Neural cell (in vitro differentiated cells): ENCODE results near the gene PRKAG2. TPM values are rescaled to one million over a fixed set of nuclear protein-coding genes. Genes with fewer than 3 reads are reported as not detected.

ENCODE experiments used
- H2AFZ ChIP-seq: fragments of 200-600, 300-800 bp; sonication (generic), shearing (Covaris generic); 2 replicates; pipeline ENCODE4 v1.6.0; 2014; ENCODE audit warnings: low read depth, mild to moderate bottlenecking, antibody characterized with exemption, low read length, moderate library complexity
- H3F3A ChIP-seq: fragments of 200-600 bp; shearing (Covaris generic); 2 replicates; pipeline ENCODE4 v1.6.1; 2016; ENCODE audit warnings: mild to moderate bottlenecking, moderate library complexity, mixed read lengths, antibody characterized with exemption, low read length; ENCODE audit not compliant: insufficient read depth, poor library complexity, severe bottlenecking
- H3K27ac ChIP-seq: fragments of 200-600, 300-800 bp; sonication (generic), shearing (Covaris generic); 2 replicates; pipeline ENCODE4 v1.5.1; 2014; ENCODE audit warnings: mild to moderate bottlenecking, low read length, moderate library complexity
- H3K27me3 ChIP-seq: fragments of 300-800, 200-600 bp; sonication (generic), shearing (Covaris generic); 2 replicates; pipeline ENCODE4 v1.6.0; 2014; ENCODE audit warnings: mild to moderate bottlenecking, low read depth, low read length, moderate library complexity; ENCODE audit not compliant: insufficient read depth
- H3K36me3 ChIP-seq: fragments of 300-800, 200-600 bp; sonication (generic), shearing (Covaris generic); 2 replicates; pipeline ENCODE4 v1.5.1; 2014; ENCODE audit warnings: mild to moderate bottlenecking, antibody characterized with exemption, low read length, moderate library complexity; ENCODE audit not compliant: insufficient read depth
- H3K4me2 ChIP-seq: fragments of 300-800, 200-600 bp; sonication (generic), shearing (Covaris generic); 2 replicates; pipeline ENCODE4 v1.6.0; 2014; ENCODE audit warnings: mild to moderate bottlenecking, low read length
- H3K4me3 ChIP-seq: fragments of 300-800, 200-600 bp; sonication (generic), shearing (Covaris generic); 2 replicates; pipeline ENCODE4 v1.5.1; 2014; ENCODE audit warnings: mild to moderate bottlenecking, low read length, moderate library complexity
- H3K79me2 ChIP-seq: fragments of 200-600 bp; shearing (Covaris generic); replicated peaks from 2 replicates; pipeline ENCODE4 v1.6.0; 2014; ENCODE audit warnings: mild to moderate bottlenecking, low read length, moderate library complexity; ENCODE audit not compliant: insufficient read depth
- H3K9ac ChIP-seq: fragments of 300-800, 200-600 bp; sonication (generic), shearing (Covaris generic); 2 replicates; pipeline ENCODE4 v1.6.1; 2016; ENCODE audit warnings: mild to moderate bottlenecking, low read length, mixed read lengths
- H3K9me2 ChIP-seq: fragments of 200-600 bp; shearing (Covaris generic); 2 replicates; pipeline ENCODE4 v1.6.1; 2016; ENCODE audit warnings: mild to moderate bottlenecking, low read length, mixed read lengths; ENCODE audit not compliant: insufficient read depth
- H3K9me3 ChIP-seq: fragments of 200-600, 300-800 bp; sonication (generic), shearing (Covaris generic); 2 replicates; pipeline ENCODE4 v1.6.1; 2016; ENCODE audit warnings: mild to moderate bottlenecking, mixed run types, low read length, moderate library complexity, mixed read lengths
- H4K20me1 ChIP-seq: fragments of 200-600 bp; shearing (Covaris generic); 2 replicates; pipeline ENCODE4 v1.6.1; 2016; ENCODE audit warnings: mild to moderate bottlenecking, mixed run types; ENCODE audit not compliant: insufficient read depth
- CTCF ChIP-seq: fragments of 450-650 bp; IDR thresholded peaks from 2 replicates; pipeline ENCODE4 v1.5.1; 2014; ENCODE audit warnings: antibody characterized with exemption, mild to moderate bottlenecking, moderate library complexity; ENCODE audit not compliant: poor library complexity, severe bottlenecking
- EP300 ChIP-seq: fragments of 450-650 bp; conservative IDR thresholded peaks from 2 replicates; pipeline ENCODE4 v1.6.1; 2014; ENCODE audit warnings: antibody characterized with exemption, mild to moderate bottlenecking, moderate library complexity; ENCODE audit not compliant: poor library complexity, severe bottlenecking
- EZH2 ChIP-seq: fragments of 200-600, 300-800 bp; shearing (Covaris generic), sonication (generic); IDR thresholded peaks from 2 replicates; pipeline ENCODE4 v1.6.1; 2014; ENCODE audit warnings: antibody characterized with exemption, low read length, borderline replicate concordance, mild to moderate bottlenecking; ENCODE audit not compliant: insufficient read depth, poor library complexity, severe bottlenecking
- MXI1 ChIP-seq: fragments of 450-650 bp; conservative IDR thresholded peaks from 2 replicates; pipeline ENCODE4 v1.6.1; 2014; ENCODE audit warnings: antibody characterized with exemption, mild to moderate bottlenecking; ENCODE audit not compliant: poor library complexity, severe bottlenecking
- POLR2AphosphoS5 ChIP-seq: IDR thresholded peaks from 2 replicates; pipeline ENCODE4 v1.6.1; 2012
- RAD21 ChIP-seq: fragments of 450-650 bp; conservative IDR thresholded peaks from 2 replicates; pipeline ENCODE4 v1.6.1; 2014; ENCODE audit warnings: antibody characterized with exemption, mild to moderate bottlenecking, moderate library complexity
- REST ChIP-seq: IDR thresholded peaks from 2 replicates; pipeline ENCODE4 v1.6.1; 2012; ENCODE audit warnings: borderline replicate concordance
- SMC3 ChIP-seq: fragments of 450-650 bp; conservative IDR thresholded peaks from 2 replicates; pipeline ENCODE4 v1.6.1; 2014; ENCODE audit warnings: antibody characterized with exemption, mild to moderate bottlenecking, moderate library complexity; ENCODE audit not compliant: poor library complexity
- TAF1 ChIP-seq: IDR thresholded peaks from 2 replicates; pipeline ENCODE4 v1.6.1; 2012; ENCODE audit warnings: low read depth
- polyA plus RNA-seq: library from polyadenylated mRNA; depleted of rRNA; stranded (reverse); fragments of >200 nt; gene quantifications from 2 replicates; pipeline ENCODE4 v1.2.3, GENCODE V29; 2014

The PRKAG2 gene
- polyA plus RNA-seq, 1 donor from 2014 or later: 22.9 TPM

- H3K4me2 ChIP-seq: no peak overlapping the region
- H3K27ac ChIP-seq: no peak overlapping the region
- H3K79me2 ChIP-seq: no peaks in the 10 kb centered on the region
- H3K9ac ChIP-seq: no peak overlapping the region
- H3F3A ChIP-seq: no peaks in the 10 kb centered on the region
- H3K36me3 ChIP-seq: no peaks in the 10 kb centered on the region
- no peaks in the 10 kb centered on the region for H4K20me1 ChIP-seq
- peaks cover 4% of the 10 kb centered on the region for H3K9me3 ChIP-seq
- H3K27me3 ChIP-seq: no peaks in the 10 kb centered on the region
- H3K4me3 ChIP-seq: no peak overlapping the region
- no peak overlapping the region for H2AFZ ChIP-seq
- H3K9me2 ChIP-seq: no peaks in the 10 kb centered on the region
- TF ChIP-seq EP300: no peak
- TF ChIP-seq SMC3: no peak
- no peak for TF ChIP-seq POLR2AphosphoS5
- TF ChIP-seq EZH2: no peak
- TF ChIP-seq TAF1: no peak
- no peak for TF ChIP-seq REST
Measured at GRCh38 chr7:151579644-151580043, 297.3 kb downstream of the PRKAG2 start.

- Histone ChIP-seq H3K9ac (no peak overlapping the region), H3F3A (no peaks in the 10 kb centered on the region), H4K20me1 (no peaks in the 10 kb centered on the region)
Measured at GRCh38 chr7:151575410-151575809, 301.5 kb downstream of the PRKAG2 start.

More at GRCh38 chr7:151575410-151575809, 301.5 kb downstream of the PRKAG2 start:
- Histone ChIP-seq H3K4me2 (no peak overlapping the region), H3K27ac (no peak overlapping the region), H3K9me2 (no peaks in the 10 kb centered on the region), H3K36me3 (no peaks in the 10 kb centered on the region), H2AFZ (no peak overlapping the region), H3K79me2 (no peaks in the 10 kb centered on the region), H3K9me3 (peaks cover 4% of the 10 kb centered on the region), H3K27me3 (no peaks in the 10 kb centered on the region), H3K4me3 (no peak overlapping the region)
- TF ChIP-seq POLR2AphosphoS5 (no peak), CTCF (no peak), EZH2 (no peak), SMC3 (no peak), TAF1 (no peak), EP300 (no peak), RAD21 (no peak), REST (no peak), MXI1 (no peak)
